Esophagus muscularis mucosa (tissue), 4 donors: Measurements from ENCODE around the gene PFN3. TPM values are rescaled to one million over a fixed set of nuclear protein-coding genes. Genes with fewer than 3 reads are reported as not detected.

Source experiments
- DNase-seq: peaks from one replicate; pipeline ENCODE4 v3.0.0-alpha.2; 2017; ENCODE audit errors: extremely low spot score
- H3K27ac ChIP-seq, 4 donors: fragments of 200-600 bp; sonication (generic); replicated peaks in 1 of 4; 1 replicate in 3 of 4; 2 replicates in 1 of 4; pipeline ENCODE4 v1.5.1; 2016 to 2019; ENCODE audit warnings: mild to moderate bottlenecking in 1 of 4
- H3K27me3 ChIP-seq, 4 donors: fragments of 200-600 bp; sonication (generic); one replicate each; pipeline versions ENCODE4 v1.5.1 to v1.6.0; 2016 to 2019
- H3K36me3 ChIP-seq, 4 donors: fragments of 200-600 bp; sonication (generic); one replicate each; pipeline ENCODE4 v1.5.1; 2016 to 2019
- H3K4me1 ChIP-seq, 4 donors: fragments of 200-600 bp; sonication (generic); one replicate each; pipeline ENCODE4 v1.5.1; 2016 to 2019
- H3K4me3 ChIP-seq, 4 donors: fragments of 200-600 bp; sonication (generic); 1 replicate in 2 of 4; 2 replicates in 2 of 4; pipeline ENCODE4 v1.5.1; 2016 to 2019; ENCODE audit warnings: mild to moderate bottlenecking in 4 of 4, moderate library complexity in 1 of 4
- H3K9me3 ChIP-seq, 4 donors: fragments of 200-600 bp; sonication (generic); 1 replicate in 3 of 4; 2 replicates in 1 of 4; pipeline ENCODE4 v1.5.1; 2016 to 2019
- CTCF ChIP-seq, 3 experiments: fragments of 200-600 bp in 2 of 3; fragments of 450-650 bp in 1 of 3; sonication (generic) in 2 of 3; IDR thresholded peaks; one replicate each; pipeline ENCODE4 v1.5.1; 2017 to 2019; ENCODE audit warnings: antibody characterized with exemption in 3 of 3, mild to moderate bottlenecking in 2 of 3, moderate library complexity in 1 of 3
- EP300 ChIP-seq: sonication (generic); formaldehyde crosslinking; IDR thresholded peaks from one replicate; pipeline ENCODE4 v1.6.1; 2017; ENCODE audit warnings: antibody characterized with exemption
- POLR2A ChIP-seq: fragments of 450-650 bp; IDR thresholded peaks from one replicate; pipeline ENCODE4 v1.6.1; 2017; ENCODE audit warnings: antibody characterized with exemption, moderate library complexity, mild to moderate bottlenecking, low read depth
- POLR2AphosphoS5 ChIP-seq, 2 donors: sonication (generic); formaldehyde crosslinking; IDR thresholded peaks; one replicate each; pipeline ENCODE4 v1.6.1; 2017; ENCODE audit warnings: antibody characterized with exemption in 2 of 2
- WGBS: methylation state at CpG from one replicate; pipeline ENCODE4 v1.1.5; 2018; 5-methylcytosine and 5-hydroxymethylcytosine counted together
- intact Hi-C: fragments of 100-400 bp; cut with DNase I; formaldehyde crosslinking; loops from one replicate; pipeline ENCODE4 v1.15.1; 2023
- total RNA-seq, 4 donors: library from RNA; depleted of rRNA; stranded (reverse); fragments of >200 nt; gene quantifications; one replicate each; pipeline versions ENCODE4 v1.1.0 to v1.2.1, GENCODE V29; 2016

Gene PFN3
- total RNA-seq, 4 donors from 2014 or later, result not detected

- H3K27me3 ChIP-seq, result peaks cover 8 to 80% (median 46%) of the 10 kb centered on the region in 4 donors
- no peak for DNase-seq
Observed at GRCh38 chr5:177397875-177398390, 2.5 kb downstream of the PFN3 start.

GRCh38 chr5:177396807-177397206, 3.7 kb downstream of the PFN3 start:
- 92% methylated on average over 4 of the region's 10 CpGs for WGBS
- Histone ChIP-seq H3K27ac (no peak overlapping the region), H3K9me3 (no peaks in the 10 kb centered on the region), H3K27me3 (peaks cover 6 to 68% (median 35%) of the 10 kb centered on the region in 4 donors), H3K36me3 (no peaks in the 10 kb centered on the region), H3K4me3 (no peak overlapping the region), H3K4me1 (peaks cover 6 to 14% (median 11%) of the 10 kb centered on the region in 4 donors)
- TF ChIP-seq CTCF (IDR thresholded peaks at IDR 0.05) (no peak), EP300 (no peak), POLR2A (no peak), POLR2AphosphoS5 (IDR thresholded peaks at IDR 0.05) (no peak)
- DNase-seq, result no peak
- intact Hi-C loops, result no loop called here

More at GRCh38 chr5:177397875-177398390, 2.5 kb downstream of the PFN3 start:
- H3K4me3 ChIP-seq, result no peak overlapping the region
- WGBS, result 86% methylated on average over 12 of the region's 16 CpGs
- intact Hi-C loops, result no loop called here
- peaks cover 14 to 25% (median 21%) of the 10 kb centered on the region in 4 donors for H3K4me1 ChIP-seq
- H3K27ac ChIP-seq, result no peak overlapping the region
- no peak for TF ChIP-seq POLR2A
- no peak for TF ChIP-seq POLR2AphosphoS5 (IDR thresholded peaks at IDR 0.05)
- TF ChIP-seq CTCF (IDR thresholded peaks at IDR 0.05), result no peak
- TF ChIP-seq EP300, result no peak
- H3K36me3 ChIP-seq, result no peaks in the 10 kb centered on the region
- H3K9me3 ChIP-seq, result no peaks in the 10 kb centered on the region

DNA sequence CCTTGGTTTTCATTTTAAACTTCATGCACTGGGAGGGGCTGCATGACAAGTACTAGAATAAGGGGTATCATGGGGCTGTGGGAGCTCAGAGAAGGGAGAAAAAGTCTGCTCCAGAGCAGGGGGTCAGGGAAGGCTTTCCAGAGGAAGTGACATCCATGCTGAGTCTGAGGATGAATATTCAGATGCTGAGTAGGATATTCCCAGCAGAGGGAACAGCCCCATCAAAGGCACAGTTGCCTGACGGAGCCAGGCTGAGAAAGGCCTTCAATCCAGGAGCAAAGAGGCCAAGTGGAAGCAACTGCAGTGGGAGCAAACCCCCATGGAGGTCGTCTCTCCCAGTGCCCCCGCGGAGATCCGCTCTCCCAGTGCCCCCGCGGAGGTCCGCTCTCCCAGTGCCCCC, 4.4 kb downstream of the PFN3 start:
- TF ChIP-seq POLR2A (no peak), CTCF (IDR thresholded peaks at IDR 0.05) (no peak), POLR2AphosphoS5 (IDR thresholded peaks at IDR 0.05) (no peak), EP300 (no peak)
- Histone ChIP-seq H3K27me3 (peaks cover 6 to 61% (median 28%) of the 10 kb centered on the region in 4 donors), H3K4me1 (peaks cover 6 to 13% (median 11%) of the 10 kb centered on the region in 4 donors), H3K4me3 (no peak overlapping the region), H3K9me3 (no peaks in the 10 kb centered on the region), H3K27ac (no peak overlapping the region), H3K36me3 (no peaks in the 10 kb centered on the region)
- DNase-seq, result no peak
- WGBS, result 57% methylated on average over 1 of the region's 8 CpGs
- intact Hi-C loops, result no loop called here

- no peaks in the 10 kb centered on the region for H3K9me3 ChIP-seq
- H3K27ac ChIP-seq, result no peak overlapping the region
- TF ChIP-seq CTCF (IDR thresholded peaks at IDR 0.05), result no peak
- no peak for TF ChIP-seq POLR2AphosphoS5 (IDR thresholded peaks at IDR 0.05)
- TF ChIP-seq POLR2A, result no peak
- no peak for TF ChIP-seq EP300
- no peak overlapping the region for H3K4me3 ChIP-seq
- peaks cover 0 to 16% (median 13%) of the 10 kb centered on the region in 4 donors for H3K4me1 ChIP-seq
- intact Hi-C loops, result no loop called here
- no peak for DNase-seq
- no peaks in the 10 kb centered on the region for H3K36me3 ChIP-seq
- peaks cover 0 to 49% (median 7%) of the 10 kb centered on the region in 4 donors for H3K27me3 ChIP-seq
- 70% methylated on average over 2 of the region's 5 CpGs for WGBS
Observed at GRCh38 chr5:177393990-177394389, 6.5 kb downstream of the PFN3 start.
